Body of pancreas (tissue), 4 donors: Measurements from ENCODE around the gene TUBB1. TPM values are rescaled to one million over a fixed set of nuclear protein-coding genes. Genes with fewer than 3 reads are reported as not detected.

Experiments used
- ATAC-seq: fragments of 150-250 bp; one replicate; pipeline ENCODE4 v1.9.1; 2016
- DNase-seq, 4 donors: peaks; one replicate each; pipeline ENCODE4 v3.0.0-alpha.2; 2019
- H3K27ac ChIP-seq, 4 donors: fragments of 200-600 bp; sonication (generic); 1 replicate in 3 of 4; 2 replicates in 1 of 4; pipeline versions ENCODE4 v1.5.1 to v1.6.1; 2016 to 2019; ENCODE audit warnings: mild to moderate bottlenecking in 1 of 4, mixed read lengths in 1 of 4, moderate library complexity in 1 of 4
- H3K27me3 ChIP-seq, 2 donors: fragments of 200-600 bp; sonication (generic); one replicate each; pipeline ENCODE4 v1.6.0; 2016; ENCODE audit warnings: mild to moderate bottlenecking in 1 of 2
- H3K36me3 ChIP-seq, 2 donors: fragments of 200-600 bp; sonication (generic); replicated peaks in 1 of 2; 2 replicates each; pipeline ENCODE4 v1.5.1; 2016; ENCODE audit warnings: low read depth in 2 of 2; ENCODE audit not compliant: insufficient read depth in 1 of 2
- H3K4me1 ChIP-seq: fragments of 200-600 bp; sonication (generic); one replicate; pipeline ENCODE4 v1.6.0; 2016
- H3K4me3 ChIP-seq, 2 donors: fragments of 200-600 bp; sonication (generic); 1 replicate in 1 of 2; 2 replicates in 1 of 2; pipeline ENCODE4 v1.5.1; 2016 to 2019
- H3K9me3 ChIP-seq, 3 donors: fragments of 200-600 bp; sonication (generic); 1 replicate in 2 of 3; 2 replicates in 1 of 3; pipeline ENCODE4 v1.5.1; 2016
- CTCF ChIP-seq, 7 experiments: fragments of 450-650 bp in 4 of 7; fragments of 200-600 bp in 3 of 7; sonication (generic) in 3 of 7; IDR thresholded peaks; one replicate each; pipeline ENCODE4 v1.5.1; 2016 to 2019; ENCODE audit warnings: antibody characterized with exemption in 7 of 7
- POLR2A ChIP-seq, 3 donors: fragments of 450-650 bp; IDR thresholded peaks; one replicate each; pipeline ENCODE4 v1.6.1; 2016; ENCODE audit warnings: antibody characterized with exemption in 3 of 3, mild to moderate bottlenecking in 2 of 3
- WGBS, 2 donors: methylation state at CpG; one replicate each; pipeline ENCODE4 v1.1.5; 2017; 5-methylcytosine and 5-hydroxymethylcytosine counted together
- intact Hi-C: fragments of 100-400 bp; cut with DNase I; formaldehyde crosslinking; loops from one replicate; pipeline ENCODE4 v1.15.1; 2023
- total RNA-seq, 2 donors: library from RNA; depleted of rRNA; stranded (reverse); fragments of >200 nt; gene quantifications; one replicate each; pipeline ENCODE4 v1.1.0, GENCODE V29; 2016

Gene TUBB1
- total RNA-seq, 2 donors from 2014 or later = not detected

DNA sequence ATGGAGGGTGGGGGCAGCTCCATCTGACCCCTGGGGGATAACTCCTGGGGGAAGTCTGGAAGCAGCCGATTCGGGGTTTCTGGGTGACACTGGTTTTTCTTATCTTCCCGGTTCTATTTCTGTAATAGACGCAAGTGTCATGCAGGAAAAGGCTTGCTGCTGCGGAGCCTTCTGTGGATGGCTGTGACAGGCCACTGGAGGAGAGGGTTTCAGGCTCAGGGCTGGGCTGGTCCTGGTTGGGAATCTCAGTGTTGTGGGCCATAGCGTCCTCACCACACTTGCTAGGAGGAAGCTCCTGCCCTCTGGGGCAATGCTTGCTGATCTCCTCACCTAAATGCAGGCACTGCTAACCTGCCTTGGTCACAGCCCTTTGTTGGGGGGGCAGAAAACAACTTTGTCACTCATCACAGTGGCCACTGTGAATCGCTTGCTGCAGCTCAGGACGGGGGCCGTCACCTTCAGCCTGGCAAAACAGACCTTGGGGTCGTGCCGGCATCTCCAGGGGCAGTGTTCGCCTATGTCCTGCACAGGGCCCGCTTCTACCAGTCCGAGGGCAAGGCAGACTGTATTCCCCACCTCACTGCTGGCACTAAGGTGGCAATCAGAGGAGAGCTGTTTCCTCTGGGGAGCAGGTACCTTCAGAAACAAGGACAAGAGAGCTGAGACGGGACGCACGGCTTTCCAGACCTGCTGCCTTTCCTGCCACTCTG is 4.4 kb upstream of the TUBB1 start:
- Histone ChIP-seq H3K36me3 (no peaks in the 10 kb centered on the region), H3K4me1 (peaks cover 11% of the 10 kb centered on the region), H3K27me3 (no peaks in the 10 kb centered on the region), H3K27ac (no peak overlapping the region), H3K4me3 (no peak overlapping the region), H3K9me3 (no peaks in the 10 kb centered on the region)
- no peak for TF ChIP-seq CTCF (IDR thresholded peaks at IDR 0.05)
- TF ChIP-seq POLR2A (IDR thresholded peaks at IDR 0.05) = no peak
- DNase-seq (no peak), ATAC-seq (no peak)
- intact Hi-C loops = no loop called here
- 70 to 82% methylated on average over 8 to 17 of the region's 17 CpGs for WGBS, 2 donors

DNA sequence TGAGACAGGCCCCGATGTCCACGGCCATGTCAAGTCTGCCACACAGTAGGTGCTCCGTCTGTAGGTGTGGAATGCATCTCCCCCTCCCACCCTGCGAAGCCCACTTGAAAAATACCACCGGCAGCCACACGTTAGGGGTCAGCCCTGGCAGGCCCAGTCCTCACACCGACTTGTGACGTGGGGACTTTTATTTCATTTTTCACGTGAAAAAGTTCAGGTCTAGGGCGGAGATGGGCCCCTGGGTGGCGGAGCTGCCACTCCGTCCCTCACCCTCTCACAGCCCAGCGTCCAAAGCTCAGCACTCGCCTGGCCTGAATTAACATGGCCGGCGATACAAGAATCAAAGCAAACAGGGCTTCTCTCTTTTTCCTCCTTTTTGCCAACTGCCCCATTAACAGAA is 3.8 kb upstream of the TUBB1 start:
- WGBS, 2 donors = 83 to 89% methylated on average over 16 of the region's 16 CpGs
- no peak for ATAC-seq
- intact Hi-C loops = no loop called here
- TF ChIP-seq CTCF (IDR thresholded peaks at IDR 0.05) = no peak
- no peak for TF ChIP-seq POLR2A (IDR thresholded peaks at IDR 0.05)
- no peaks in the 10 kb centered on the region for H3K27me3 ChIP-seq
- H3K4me3 ChIP-seq = no peak overlapping the region
- H3K27ac ChIP-seq = no peak overlapping the region
- H3K9me3 ChIP-seq = no peaks in the 10 kb centered on the region
- no peak for DNase-seq
- no peaks in the 10 kb centered on the region for H3K36me3 ChIP-seq
- peaks cover 9% of the 10 kb centered on the region for H3K4me1 ChIP-seq

- WGBS, 2 donors = 71 to 86% methylated on average over 12 to 16 of the region's 16 CpGs
Observed at GRCh38 chr20:59015812-59016711, 3.2 kb upstream of the TUBB1 start.

GRCh38 chr20:59016795-59017492 is 2.3 kb upstream of the TUBB1 start:
- DNase-seq (no peak), ATAC-seq (no peak)
- Histone ChIP-seq H3K27me3 (no peaks in the 10 kb centered on the region), H3K27ac (peak overlapping the region in 1 of 4 donors; percentile 4), H3K4me3 (no peak overlapping the region), H3K4me1 (no peaks in the 10 kb centered on the region), H3K36me3 (no peaks in the 10 kb centered on the region), H3K9me3 (no peaks in the 10 kb centered on the region)
- 12 to 15% methylated on average over 4 of the region's 4 CpGs for WGBS, 2 donors
- intact Hi-C loops = no loop called here
- no peak for TF ChIP-seq POLR2A (IDR thresholded peaks at IDR 0.05)
- no peak for TF ChIP-seq CTCF (IDR thresholded peaks at IDR 0.05)

More at GRCh38 chr20:59015812-59016711, 3.2 kb upstream of the TUBB1 start:
- no peak overlapping the region for H3K4me3 ChIP-seq
- no peaks in the 10 kb centered on the region for H3K27me3 ChIP-seq
- DNase-seq = peak in 1 of 4 donors; percentile 29
- TF ChIP-seq POLR2A (IDR thresholded peaks at IDR 0.05) (no peak), CTCF (IDR thresholded peaks at IDR 0.05) (no peak)
- no peaks in the 10 kb centered on the region for H3K9me3 ChIP-seq
- peaks cover 4% of the 10 kb centered on the region for H3K4me1 ChIP-seq
- peak overlapping the region in 1 of 4 donors; percentile 33 for H3K27ac ChIP-seq
- no peaks in the 10 kb centered on the region for H3K36me3 ChIP-seq
- intact Hi-C loops = no loop called here
- ATAC-seq = no peak
